Measurements from ENCODE around the gene CD74.

DNA sequence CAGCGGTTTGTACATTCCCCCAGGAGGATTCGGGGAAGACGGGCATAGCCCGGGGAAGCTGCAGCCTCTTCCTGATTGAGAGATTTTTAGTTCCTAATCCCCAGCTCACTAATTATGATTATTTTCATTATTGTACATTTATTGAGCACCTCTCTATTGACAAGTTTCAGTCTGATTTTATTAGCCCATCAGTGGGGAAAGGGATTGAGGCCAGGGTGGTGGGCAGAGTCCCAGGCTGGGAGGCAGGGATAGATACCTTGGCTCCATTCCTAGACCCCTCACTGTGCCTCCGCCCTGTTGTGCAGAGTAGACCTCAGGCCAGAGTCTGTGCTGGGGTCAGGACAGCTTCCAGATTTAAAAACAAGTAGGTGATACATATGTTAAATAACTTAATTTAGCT is 28.0 kb downstream of the CD74 start:
- TF ChIP-seq, protein P1, sequence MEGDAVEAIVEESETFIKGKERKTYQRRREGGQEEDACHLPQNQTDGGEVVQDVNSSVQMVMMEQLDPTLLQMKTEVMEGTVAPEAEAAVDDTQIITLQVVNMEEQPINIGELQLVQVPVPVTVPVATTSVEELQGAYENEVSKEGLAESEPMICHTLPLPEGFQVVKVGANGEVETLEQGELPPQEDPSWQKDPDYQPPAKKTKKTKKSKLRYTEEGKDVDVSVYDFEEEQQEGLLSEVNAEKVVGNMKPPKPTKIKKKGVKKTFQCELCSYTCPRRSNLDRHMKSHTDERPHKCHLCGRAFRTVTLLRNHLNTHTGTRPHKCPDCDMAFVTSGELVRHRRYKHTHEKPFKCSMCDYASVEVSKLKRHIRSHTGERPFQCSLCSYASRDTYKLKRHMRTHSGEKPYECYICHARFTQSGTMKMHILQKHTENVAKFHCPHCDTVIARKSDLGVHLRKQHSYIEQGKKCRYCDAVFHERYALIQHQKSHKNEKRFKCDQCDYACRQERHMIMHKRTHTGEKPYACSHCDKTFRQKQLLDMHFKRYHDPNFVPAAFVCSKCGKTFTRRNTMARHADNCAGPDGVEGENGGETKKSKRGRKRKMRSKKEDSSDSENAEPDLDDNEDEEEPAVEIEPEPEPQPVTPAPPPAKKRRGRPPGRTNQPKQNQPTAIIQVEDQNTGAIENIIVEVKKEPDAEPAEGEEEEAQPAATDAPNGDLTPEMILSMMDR (IDR thresholded peaks at IDR 0.05), result no peak
- TF ChIP-seq POLR2A (IDR thresholded peaks at IDR 0.05), result no peak

All from thyroid gland (tissue), 4 donors.